ENCODE results near the gene SLC7A7. TPM values are rescaled to one million over a fixed set of nuclear protein-coding genes. Genes with fewer than 3 reads are reported as not detected.
"Not testable (repeated sequence)": the region's sequence is repeated elsewhere in the genome, so short reads cannot be mapped to it uniquely, and the experiment has no call there.

Gene SLC7A7
- total RNA-seq, 1 experiment from 2014 or later, result 2.3 TPM

DNA sequence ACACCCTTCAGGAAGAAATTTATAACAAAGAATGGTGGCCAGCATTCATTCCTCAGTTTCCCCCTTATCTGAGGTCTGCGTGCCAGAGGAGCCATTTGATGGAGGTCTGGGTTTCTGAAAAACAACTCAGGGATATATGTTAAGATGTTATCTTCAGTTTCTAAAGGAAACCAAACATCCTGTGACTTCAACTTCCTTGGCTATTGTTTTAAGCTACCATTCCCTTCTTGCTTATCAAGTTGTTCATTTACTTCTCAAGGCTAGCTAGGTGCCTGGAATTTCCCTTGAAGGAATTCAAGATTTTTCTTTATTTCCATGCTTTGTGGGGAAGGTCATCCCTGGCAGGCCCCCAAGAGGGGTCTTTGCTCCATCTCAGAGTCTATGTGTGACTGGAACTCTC is 75.8 kb downstream of the SLC7A7 start:
- no peak for DNase-seq (ENCODE audit: low spot score)
- no peaks in the 10 kb centered on the region for H3K27me3 ChIP-seq (replicated peaks; ENCODE audit: insufficient read depth, low read depth, low read length, poor library complexity)
- no peak overlapping the region for H3K4me3 ChIP-seq (ENCODE audit: low read depth, low read length, poor library complexity, severe bottlenecking)
- H3K27ac ChIP-seq (ENCODE audit: low read depth, low read length, poor library complexity, severe bottlenecking), result no peak overlapping the region
- no TSS peak for BruUV-seq (replicated peaks)
- no peaks in the 10 kb centered on the region for H3K9me3 ChIP-seq (ENCODE audit: low read depth, low read length, poor library complexity, severe bottlenecking)
- no peaks in the 10 kb centered on the region for H3K4me1 ChIP-seq (ENCODE audit: insufficient read depth, low read length, poor library complexity, severe bottlenecking)
- ChIA-PET POLR2A (ENCODE audit: low non-redundant PET) (no interaction called here), CTCF (no interaction called here)
- no peaks in the 10 kb centered on the region for H3K36me3 ChIP-seq (ENCODE audit: insufficient read depth, low read length, poor library complexity, severe bottlenecking)
- intact Hi-C loops (cut with micrococcal nuclease; ENCODE audit: unreplicated experiment), result no loop called here
- no peak for TF ChIP-seq CTCF (conservative IDR thresholded peaks at IDR 0.05; ENCODE audit: low read depth, low read length)
- TF ChIP-seq EZH2 (IDR thresholded peaks at IDR 0.05; ENCODE audit: borderline replicate concordance, low read depth, low read length, poor library complexity, severe bottlenecking), result no peak

DNA sequence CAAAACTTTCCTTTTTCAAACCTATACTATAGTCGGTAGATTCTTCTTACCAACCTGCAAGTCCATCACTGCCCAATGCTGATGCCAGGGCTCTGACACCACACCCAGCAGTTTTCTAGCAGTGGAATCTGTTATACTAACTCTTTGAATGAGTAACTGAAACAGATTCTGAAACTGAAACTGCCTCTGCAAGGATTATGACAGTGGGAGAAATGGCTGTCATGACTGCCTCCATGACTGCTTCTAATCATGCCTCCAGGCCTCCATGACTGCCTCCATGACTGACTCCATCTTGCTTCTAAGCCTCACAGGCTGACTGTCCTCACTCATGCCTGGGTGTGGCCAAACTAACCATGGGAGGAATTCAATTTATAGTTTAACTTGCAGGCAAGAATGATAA is 78.2 kb downstream of the SLC7A7 start:
- DNase-seq (ENCODE audit: low spot score), result no peak
- no TSS peak for BruUV-seq (replicated peaks)
- intact Hi-C loops (cut with micrococcal nuclease; ENCODE audit: unreplicated experiment), result no loop called here

DNA sequence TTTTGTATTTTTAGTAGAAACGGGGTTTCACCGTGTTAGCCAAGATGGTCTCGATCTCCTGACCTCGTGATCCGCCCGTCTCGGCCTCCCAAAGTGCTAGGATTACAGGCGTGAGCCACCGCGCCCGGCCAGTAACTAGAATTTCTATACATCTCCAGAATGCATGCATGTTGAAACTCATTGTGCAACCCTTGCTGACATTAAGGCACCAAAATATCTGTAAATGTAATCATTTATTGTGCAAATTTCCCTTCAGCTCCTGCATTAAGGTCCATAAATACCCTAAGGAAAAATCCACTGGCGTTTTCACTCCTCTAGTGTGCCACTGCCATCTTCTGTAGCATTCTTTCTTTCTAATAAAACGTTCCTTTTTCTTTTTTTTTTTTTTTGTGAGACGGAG is 78.9 kb downstream of the SLC7A7 start:
- H3K36me3 ChIP-seq (ENCODE audit: insufficient read depth, low read length, poor library complexity, severe bottlenecking); intact Hi-C loops (cut with micrococcal nuclease; ENCODE audit: unreplicated experiment); BruUV-seq (replicated peaks); H3K27ac ChIP-seq (ENCODE audit: low read depth, low read length, poor library complexity, severe bottlenecking); DNase-seq (ENCODE audit: low spot score); H3K4me1 ChIP-seq (ENCODE audit: insufficient read depth, low read length, poor library complexity, severe bottlenecking); H3K27me3 ChIP-seq (replicated peaks; ENCODE audit: insufficient read depth, low read depth, low read length, poor library complexity); POLR2A ChIA-PET (ENCODE audit: low non-redundant PET); H3K4me3 ChIP-seq (ENCODE audit: low read depth, low read length, poor library complexity, severe bottlenecking); H3K9me3 ChIP-seq (ENCODE audit: low read depth, low read length, poor library complexity, severe bottlenecking): not testable (repeated sequence)
- CTCF ChIA-PET, result interaction anchor here (0.6 kb wide), 1 partner anchor 15 kb away, joined by 6 read pairs; no protein-coding TSS in a partner anchor

More for the DNA sequence above, 78.2 kb downstream of the SLC7A7 start:
- Histone ChIP-seq H3K36me3 (ENCODE audit: insufficient read depth, low read length, poor library complexity, severe bottlenecking) (no peaks in the 10 kb centered on the region), H3K4me1 (ENCODE audit: insufficient read depth, low read length, poor library complexity, severe bottlenecking) (no peaks in the 10 kb centered on the region), H3K9me3 (ENCODE audit: low read depth, low read length, poor library complexity, severe bottlenecking) (no peaks in the 10 kb centered on the region), H3K4me3 (ENCODE audit: low read depth, low read length, poor library complexity, severe bottlenecking) (no peak overlapping the region), H3K27ac (ENCODE audit: low read depth, low read length, poor library complexity, severe bottlenecking) (no peak overlapping the region), H3K27me3 (replicated peaks; ENCODE audit: insufficient read depth, low read depth, low read length, poor library complexity) (no peaks in the 10 kb centered on the region)
- CTCF ChIA-PET, result interaction anchor here (0.6 kb wide), 1 partner anchor 14 kb away, joined by 6 read pairs; no protein-coding TSS in a partner anchor
- TF ChIP-seq EZH2 (IDR thresholded peaks at IDR 0.05; ENCODE audit: borderline replicate concordance, low read depth, low read length, poor library complexity, severe bottlenecking), result no peak
- TF ChIP-seq CTCF (conservative IDR thresholded peaks at IDR 0.05; ENCODE audit: low read depth, low read length), result no peak
- POLR2A ChIA-PET (ENCODE audit: low non-redundant PET), result no interaction called here

DNA sequence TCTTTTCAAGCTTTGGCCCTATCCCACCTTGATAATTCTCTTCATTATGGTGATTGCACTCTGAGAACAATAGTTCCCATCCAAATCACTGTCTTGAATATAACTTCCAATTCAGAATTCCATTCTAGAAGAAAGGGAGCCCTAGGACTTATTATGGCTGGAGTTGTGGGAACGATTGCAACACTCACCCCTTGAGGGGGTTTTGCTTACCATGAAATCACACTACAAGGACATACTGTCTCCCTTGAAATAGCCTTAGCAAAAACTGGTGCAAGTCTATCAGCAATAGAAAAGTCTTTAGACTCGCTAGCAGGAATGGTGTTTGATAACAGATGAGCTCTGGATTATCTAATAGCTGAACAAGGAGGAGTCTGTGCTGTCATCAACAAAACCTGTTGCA is 80.1 kb downstream of the SLC7A7 start:
- H3K9me3 ChIP-seq (ENCODE audit: low read depth, low read length, poor library complexity, severe bottlenecking), result no peaks in the 10 kb centered on the region
- H3K36me3 ChIP-seq (ENCODE audit: insufficient read depth, low read length, poor library complexity, severe bottlenecking), result no peaks in the 10 kb centered on the region
- H3K27ac ChIP-seq (ENCODE audit: low read depth, low read length, poor library complexity, severe bottlenecking), result no peak overlapping the region
- H3K27me3 ChIP-seq (replicated peaks; ENCODE audit: insufficient read depth, low read depth, low read length, poor library complexity), result no peaks in the 10 kb centered on the region
- no peak overlapping the region for H3K4me3 ChIP-seq (ENCODE audit: low read depth, low read length, poor library complexity, severe bottlenecking)
- TF ChIP-seq EZH2 (IDR thresholded peaks at IDR 0.05; ENCODE audit: borderline replicate concordance, low read depth, low read length, poor library complexity, severe bottlenecking) (no peak), CTCF (conservative IDR thresholded peaks at IDR 0.05; ENCODE audit: low read depth, low read length) (no peak)
- CTCF ChIA-PET, result interaction anchor here (0.6 kb wide), 1 partner anchor 85 kb away, joined by 5 read pairs; no protein-coding TSS in a partner anchor
- POLR2A ChIA-PET (ENCODE audit: low non-redundant PET), result no interaction called here
- intact Hi-C loops (cut with micrococcal nuclease; ENCODE audit: unreplicated experiment), result no loop called here
- H3K4me1 ChIP-seq (ENCODE audit: insufficient read depth, low read length, poor library complexity, severe bottlenecking), result no peaks in the 10 kb centered on the region
- DNase-seq (ENCODE audit: low spot score), result no peak
- no TSS peak for BruUV-seq (replicated peaks)
